Measurements from ENCODE around the gene CDK10. TPM values are rescaled to one million over a fixed set of nuclear protein-coding genes. Genes with fewer than 3 reads are reported as not detected.

CDK10 gene
- total and polyA plus RNA-seq, 10 of the 15 experiments (the other 5 are each of a cell fraction or from before 2014, with no cell fraction given) = 1.5 to 58.7 (median 36.0) TPM

DNA sequence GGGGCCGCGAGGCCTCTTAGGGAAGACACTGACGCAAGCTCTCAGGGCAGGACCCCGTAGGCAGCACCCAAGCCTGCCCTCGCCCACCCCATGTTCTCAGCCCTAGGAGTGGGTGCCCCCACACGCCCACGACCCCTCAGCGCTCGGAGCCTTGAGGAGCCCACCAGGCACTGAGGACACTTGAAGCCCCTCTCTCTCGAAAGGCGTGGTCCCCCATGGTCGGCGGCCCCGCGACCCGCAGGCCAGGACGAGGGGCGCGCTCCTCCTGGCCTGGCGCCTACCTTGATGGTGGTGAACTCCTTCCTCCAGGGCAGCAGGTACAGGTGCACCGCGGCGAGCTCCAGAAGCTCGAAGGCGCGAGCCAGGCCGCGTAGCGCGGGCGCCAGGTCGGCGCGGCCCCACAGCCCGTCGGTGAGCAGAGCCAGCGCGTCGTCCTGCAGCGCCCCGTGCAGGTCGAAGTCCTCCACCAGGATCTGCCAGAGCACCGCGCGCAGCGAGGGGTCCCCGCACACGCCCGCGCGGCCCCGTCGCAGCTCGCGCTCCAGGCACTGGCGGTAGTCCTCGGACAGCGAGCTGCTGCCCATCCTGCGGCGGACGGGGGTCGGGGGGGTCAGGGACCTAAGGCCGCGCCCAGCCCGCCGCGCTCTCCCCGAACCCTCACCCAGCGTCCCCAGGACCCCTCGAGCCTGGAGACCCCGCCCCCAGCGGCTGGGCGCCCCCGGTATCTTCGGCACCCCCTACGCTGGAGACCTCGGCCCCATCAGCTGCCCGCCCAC is 14.3 kb downstream of the CDK10 start (continued):
- TF ChIP-seq POLR2A (IDR thresholded peaks at IDR 0.05; ENCODE audit: low read depth, low read length) = peak; percentile 34; the same call in 1 of the 2 replicates

DNA sequence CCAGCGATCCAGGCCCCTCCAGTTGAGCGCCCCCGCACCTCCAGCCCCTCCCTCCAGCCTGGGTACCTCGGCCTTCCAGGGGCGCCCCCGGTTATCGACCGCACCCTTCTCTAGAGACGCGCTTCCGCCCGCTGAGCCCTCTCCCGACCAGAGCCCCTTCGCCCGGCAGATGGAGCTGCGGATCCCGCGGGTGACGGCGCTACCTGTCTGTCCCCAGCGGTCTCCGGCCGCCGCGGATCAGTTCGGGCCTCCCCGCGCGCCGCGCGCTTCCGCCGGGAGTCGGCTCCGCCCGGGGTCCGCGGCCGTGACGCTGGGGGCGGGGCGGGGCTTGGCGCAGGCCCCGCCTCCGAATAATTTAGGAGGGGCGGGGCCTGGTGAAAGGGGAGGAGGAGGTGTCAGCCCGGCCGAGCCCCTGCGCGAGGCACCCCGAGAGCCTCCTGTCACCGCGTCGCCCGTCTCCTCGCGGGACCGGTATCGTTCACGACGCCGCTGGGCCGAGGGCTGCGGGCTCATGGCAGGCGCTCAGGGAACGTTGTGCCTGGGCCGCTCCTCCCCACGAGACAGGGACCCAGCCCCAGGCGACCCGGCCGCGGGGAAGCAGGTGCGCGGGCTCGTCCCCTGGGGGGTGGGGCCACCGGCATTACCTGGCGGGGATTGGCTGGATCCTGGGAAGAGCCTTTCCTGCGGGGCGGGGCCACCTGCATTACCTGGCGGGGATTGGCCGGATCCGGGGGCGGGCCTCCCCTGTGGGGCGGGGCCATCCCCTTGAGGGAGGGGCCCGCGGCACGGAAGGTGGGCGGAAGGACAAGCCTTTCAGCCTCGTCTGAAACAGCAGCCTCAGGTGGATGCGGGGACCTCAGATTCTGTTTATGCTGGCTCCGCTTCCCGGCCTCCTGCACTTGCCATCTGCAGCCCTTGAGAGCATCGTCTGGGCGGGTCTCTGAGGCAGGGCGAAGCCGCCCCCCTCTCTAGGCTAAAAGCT is 15.2 kb downstream of the CDK10 start, which contains the start of gene SPATA2L:
TSS of gene SPATA2L (minus strand) at position 281 of the 982 bp plus-strand sequence. CDS start 473 bp downstream, outside the sequence.
- ChIA-PET RAD21 (ENCODE audit: unreplicated experiment) (interaction anchor here (0.8 to 3.5 kb wide), 5 partner anchors 15 to 162 kb away, joined by 3 to 26 read pairs (median 17); partner anchors contain the start of gene CDK10), SMC1A (ENCODE audit: uncharacterized antibody, unreplicated experiment) (interaction anchor here (1.5 kb wide), 1 partner anchor 159 kb away, joined by 4 read pairs; no protein-coding TSS in a partner anchor), POLR2A (interaction anchor here (1.3 to 2.1 kb wide), 3 partner anchors 159 to 173 kb away, joined by 4 to 20 read pairs (median 7); partner anchors contain the start of gene TCF25), CTCF (interaction anchor here (1.0 to 3.2 kb wide), 5 partner anchors 13 to 171 kb away, joined by 4 to 56 read pairs (median 5); partner anchors contain the start of genes CHMP1A, SPATA33 and TCF25)
- under 1% methylated on average over 66 of the region's 97 CpGs for WGBS (ENCODE audit: insufficient coverage, insufficient replicate concordance, low lambda C conversion rate, missing lambda C conversion rate)
- Histone ChIP-seq H3K9me3 (replicated peaks; ENCODE audit: control insufficient read depth, insufficient read depth, low read length) (no peaks in the 10 kb centered on the region), H3K36me3 (ENCODE audit: control insufficient read depth in 2 of 2, insufficient read depth in 2 of 2, low read length in 1 of 2) (peaks cover 0 to 2% of the 10 kb centered on the region in 2 experiments; a peak in 2 of 4 replicates), H3K9ac (ENCODE audit: control insufficient read depth, insufficient read depth, low read length) (peak within 1 kb of the TSS; percentile 41), H3K79me2 (ENCODE audit: control insufficient read depth, insufficient read depth, low read length) (no peaks in the 10 kb centered on the region), H3K4me1 (ENCODE audit: control insufficient read depth, insufficient read depth, low read length) (peaks cover 16% of the 10 kb centered on the region), H3K27ac (ENCODE audit: control insufficient read depth, insufficient read depth) (peak within 1 kb of the TSS; percentile 55), H4K20me1 (ENCODE audit: control insufficient read depth, insufficient read depth) (no peaks in the 10 kb centered on the region), H3K27me3 (replicated peaks in 1 of 2; ENCODE audit: control insufficient read depth in 2 of 2, insufficient read depth in 2 of 2, low read length in 1 of 2) (no peaks in the 10 kb centered on the region), H3K4me2 (ENCODE audit: control insufficient read depth, insufficient read depth) (peak within 1 kb of the TSS; percentile 91), H2AFZ (ENCODE audit: control insufficient read depth, low read depth, low read length) (peak within 1 kb of the TSS; percentile 77), H3K4me3 (peak within 1 kb of the TSS; percentile 83)
- no TSS peak for BruUV-seq (replicated peaks)
- in situ Hi-C loops (cut with MboI) = loop anchor here (5.0 to 10.0 kb wide), 2 partner anchors 93 to 161 kb away; no protein-coding TSS in a partner anchor
- peak; percentile 73 for DNase-seq (ENCODE audit: low read depth, low spot score)
- peak; percentile 70 for FAIRE-seq
- intact Hi-C loops (cut with micrococcal nuclease; ENCODE audit: unreplicated experiment) = loop anchor here (10.0 kb wide), 1 partner anchor 213 kb away; the partner anchor contains the start of gene MC1R
- ATAC-seq = peak; percentile 82
- TF ChIP-seq HDGF (IDR thresholded peaks at IDR 0.05) = peak; percentile 74; the same call in 1 of the 2 replicates
- no peak for TF ChIP-seq PAX8 (IDR thresholded peaks at IDR 0.05)
- TF ChIP-seq SIN3A (IDR thresholded peaks at IDR 0.05; ENCODE audit: low read depth, low read length) = peak; percentile 84
- TF ChIP-seq, protein P1, sequence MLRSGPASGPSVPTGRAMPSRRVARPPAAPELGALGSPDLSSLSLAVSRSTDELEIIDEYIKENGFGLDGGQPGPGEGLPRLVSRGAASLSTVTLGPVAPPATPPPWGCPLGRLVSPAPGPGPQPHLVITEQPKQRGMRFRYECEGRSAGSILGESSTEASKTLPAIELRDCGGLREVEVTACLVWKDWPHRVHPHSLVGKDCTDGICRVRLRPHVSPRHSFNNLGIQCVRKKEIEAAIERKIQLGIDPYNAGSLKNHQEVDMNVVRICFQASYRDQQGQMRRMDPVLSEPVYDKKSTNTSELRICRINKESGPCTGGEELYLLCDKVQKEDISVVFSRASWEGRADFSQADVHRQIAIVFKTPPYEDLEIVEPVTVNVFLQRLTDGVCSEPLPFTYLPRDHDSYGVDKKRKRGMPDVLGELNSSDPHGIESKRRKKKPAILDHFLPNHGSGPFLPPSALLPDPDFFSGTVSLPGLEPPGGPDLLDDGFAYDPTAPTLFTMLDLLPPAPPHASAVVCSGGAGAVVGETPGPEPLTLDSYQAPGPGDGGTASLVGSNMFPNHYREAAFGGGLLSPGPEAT (IDR thresholded peaks at IDR 0.05; ENCODE audit: low read depth) = peak; percentile 30; the same call in 1 of the 2 replicates
- TF ChIP-seq DPF2 (IDR thresholded peaks at IDR 0.05) = 0 out of 2 replicates have a peak, but pooled peaks have one; percentile 30
- TF ChIP-seq, protein P2, sequence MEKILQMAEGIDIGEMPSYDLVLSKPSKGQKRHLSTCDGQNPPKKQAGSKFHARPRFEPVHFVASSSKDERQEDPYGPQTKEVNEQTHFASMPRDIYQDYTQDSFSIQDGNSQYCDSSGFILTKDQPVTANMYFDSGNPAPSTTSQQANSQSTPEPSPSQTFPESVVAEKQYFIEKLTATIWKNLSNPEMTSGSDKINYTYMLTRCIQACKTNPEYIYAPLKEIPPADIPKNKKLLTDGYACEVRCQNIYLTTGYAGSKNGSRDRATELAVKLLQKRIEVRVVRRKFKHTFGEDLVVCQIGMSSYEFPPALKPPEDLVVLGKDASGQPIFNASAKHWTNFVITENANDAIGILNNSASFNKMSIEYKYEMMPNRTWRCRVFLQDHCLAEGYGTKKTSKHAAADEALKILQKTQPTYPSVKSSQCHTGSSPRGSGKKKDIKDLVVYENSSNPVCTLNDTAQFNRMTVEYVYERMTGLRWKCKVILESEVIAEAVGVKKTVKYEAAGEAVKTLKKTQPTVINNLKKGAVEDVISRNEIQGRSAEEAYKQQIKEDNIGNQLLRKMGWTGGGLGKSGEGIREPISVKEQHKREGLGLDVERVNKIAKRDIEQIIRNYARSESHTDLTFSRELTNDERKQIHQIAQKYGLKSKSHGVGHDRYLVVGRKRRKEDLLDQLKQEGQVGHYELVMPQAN (conservative IDR thresholded peaks at IDR 0.05) = peak; percentile 67; the same call in 1 of the 2 replicates
- TF ChIP-seq GATAD2B (conservative IDR thresholded peaks at IDR 0.05; ENCODE audit: low read depth) = peak; percentile 89
- TF ChIP-seq LARP7 (IDR thresholded peaks at IDR 0.05) = peak; percentile 73
- TF ChIP-seq, protein P3, sequence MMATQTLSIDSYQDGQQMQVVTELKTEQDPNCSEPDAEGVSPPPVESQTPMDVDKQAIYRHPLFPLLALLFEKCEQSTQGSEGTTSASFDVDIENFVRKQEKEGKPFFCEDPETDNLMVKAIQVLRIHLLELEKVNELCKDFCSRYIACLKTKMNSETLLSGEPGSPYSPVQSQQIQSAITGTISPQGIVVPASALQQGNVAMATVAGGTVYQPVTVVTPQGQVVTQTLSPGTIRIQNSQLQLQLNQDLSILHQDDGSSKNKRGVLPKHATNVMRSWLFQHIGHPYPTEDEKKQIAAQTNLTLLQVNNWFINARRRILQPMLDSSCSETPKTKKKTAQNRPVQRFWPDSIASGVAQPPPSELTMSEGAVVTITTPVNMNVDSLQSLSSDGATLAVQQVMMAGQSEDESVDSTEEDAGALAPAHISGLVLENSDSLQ (IDR thresholded peaks at IDR 0.05) = peak; percentile 70
- TF ChIP-seq NRF1 (conservative IDR thresholded peaks at IDR 0.05; ENCODE audit: low read depth, low read length) = 0 out of 2 replicates have a peak, but pooled peaks have one; percentile 28
